Caki2 (cell line): ENCODE measurements around the gene ACAA2. TPM values are rescaled to one million over a fixed set of nuclear protein-coding genes. Genes with fewer than 3 reads are reported as not detected.
"Not testable (repeated sequence)": the region's sequence is repeated elsewhere in the genome, so short reads cannot be mapped to it uniquely, and the experiment has no call there.

Experiments
- DNase-seq: peaks from one replicate; pipeline ENCODE4 v3.0.0-alpha.2; 2015; ENCODE audit warnings: low read depth
- in situ Hi-C: cut with HindIII; loops from 2 replicates; pipeline ENCODE4 v1.10.0; 2016; ENCODE audit warnings: low sequenced_read_pairs, low pct_unique_long_range_greater_than_20kb, mixed read lengths
- total RNA-seq: library from RNA; depleted of rRNA; stranded (reverse); fragments of >200 nt; shearing (Covaris generic); gene quantifications from 2 replicates; pipeline ENCODE4 v1.2.3, GENCODE V29; 2014; ENCODE audit warnings: low replicate concordance

ACAA2 gene
- total RNA-seq, 1 experiment from 2014 or later, result 73.9 TPM

DNA sequence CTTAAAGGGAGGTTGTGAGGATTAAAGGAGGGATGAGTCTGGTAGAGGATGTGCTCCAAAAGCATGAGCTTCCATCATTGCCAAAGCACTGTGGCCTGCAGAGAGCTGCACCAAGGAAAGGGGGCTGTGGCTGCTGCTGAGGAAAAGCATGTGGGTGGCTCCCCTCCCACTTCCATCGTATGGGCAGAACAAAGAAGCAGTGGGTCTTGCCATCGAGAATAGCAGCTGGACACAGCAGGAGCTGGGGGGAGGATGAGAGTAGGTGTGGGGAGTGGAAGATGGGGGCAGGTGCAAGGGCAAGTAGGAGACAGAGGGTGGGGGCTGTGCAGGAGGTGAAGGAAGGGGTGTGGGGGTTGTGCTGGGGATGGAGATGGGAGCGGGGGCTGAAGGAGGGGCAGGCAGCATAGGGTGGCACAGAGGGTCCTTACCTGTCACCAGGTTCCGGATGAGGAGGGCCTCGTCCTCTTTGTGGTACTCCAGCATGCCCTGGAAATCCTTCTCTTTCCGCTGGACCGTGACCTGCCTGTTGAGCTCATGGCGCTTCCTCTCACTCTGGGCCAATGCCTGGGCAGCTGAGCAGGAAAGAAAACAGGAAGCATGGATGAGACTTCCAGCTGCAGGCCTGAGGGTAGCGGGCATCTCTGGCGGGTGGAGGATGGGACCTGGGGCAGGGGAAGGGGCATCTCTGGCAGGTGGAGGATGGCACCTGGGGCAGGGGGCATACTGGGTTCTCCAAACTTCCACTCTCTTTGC is 33.6 kb upstream of the ACAA2 start:
- in situ Hi-C loops, result no loop called here
- no peak for DNase-seq

DNA sequence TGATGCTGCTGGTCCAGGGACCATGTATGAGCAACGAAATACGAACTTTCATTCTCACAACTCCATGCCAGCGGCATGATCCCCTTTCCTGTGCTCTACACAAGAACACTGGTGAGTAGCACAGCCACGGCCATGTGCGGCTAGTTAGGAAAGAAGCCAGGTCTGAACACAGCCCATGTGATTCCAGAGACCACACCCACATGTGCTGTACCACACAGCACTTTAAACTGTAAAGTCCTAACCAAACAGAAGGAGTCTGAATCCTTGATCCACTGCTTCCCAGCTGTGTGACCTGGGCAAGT is 33.0 kb upstream of the ACAA2 start:
- no peak for DNase-seq
- in situ Hi-C loops, result no loop called here

DNA sequence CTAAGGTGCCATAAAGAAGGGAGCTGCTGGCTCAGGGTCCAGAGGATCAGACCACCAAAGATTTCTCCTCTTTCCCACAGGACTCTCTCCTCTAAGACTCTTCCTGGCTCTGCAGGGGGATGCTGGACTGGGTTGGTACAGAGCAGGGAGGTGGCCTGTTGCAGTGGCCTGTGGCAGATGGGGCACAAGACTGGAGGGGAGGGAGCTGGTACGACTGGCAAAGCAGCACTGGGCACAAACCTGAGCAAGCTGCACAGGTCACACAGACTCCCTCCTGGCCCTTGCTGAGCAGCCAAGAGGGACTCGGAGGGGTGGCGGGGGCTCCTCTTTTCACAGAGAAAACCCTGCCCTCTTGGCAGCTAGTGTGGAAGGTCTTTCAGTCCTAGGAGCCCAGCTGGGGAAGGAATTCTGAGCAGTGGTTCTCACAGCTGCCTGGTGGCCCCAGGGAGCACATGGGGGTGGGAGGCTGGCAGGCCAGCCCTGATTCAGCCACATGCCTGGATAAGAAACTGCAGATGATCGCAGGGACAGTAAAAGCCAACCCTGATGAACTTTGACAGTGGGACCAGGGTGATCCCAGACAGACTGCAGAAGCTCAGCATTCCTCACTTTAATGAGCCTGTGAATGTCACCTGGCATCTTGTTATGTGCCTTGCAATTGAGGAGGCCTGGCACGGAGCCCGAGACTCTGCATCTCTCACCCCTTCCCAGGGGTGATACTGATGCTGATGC is 32.5 kb upstream of the ACAA2 start:
- no peak for DNase-seq
- in situ Hi-C loops, result no loop called here

DNA sequence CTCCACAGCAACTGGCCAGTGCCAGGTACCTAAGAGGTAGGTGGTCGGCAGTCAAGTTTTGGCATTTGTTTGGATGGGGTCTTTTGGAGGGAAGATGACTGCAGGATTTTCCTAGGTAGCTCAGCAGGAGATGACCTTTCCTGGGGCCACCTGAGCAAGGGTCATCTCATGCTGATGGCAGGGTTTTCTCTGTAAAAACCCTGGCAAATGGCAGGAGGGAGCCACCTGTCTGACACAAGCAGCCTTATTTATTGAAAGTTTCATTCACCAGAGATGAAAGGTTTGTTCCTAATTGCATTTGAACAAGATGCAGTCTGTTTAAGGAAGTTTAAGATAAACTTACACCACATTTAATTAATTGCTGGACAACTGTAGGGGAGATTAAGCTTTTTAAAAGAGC is 31.6 kb upstream of the ACAA2 start:
- no peak for DNase-seq
- in situ Hi-C loops, result no loop called here

DNA sequence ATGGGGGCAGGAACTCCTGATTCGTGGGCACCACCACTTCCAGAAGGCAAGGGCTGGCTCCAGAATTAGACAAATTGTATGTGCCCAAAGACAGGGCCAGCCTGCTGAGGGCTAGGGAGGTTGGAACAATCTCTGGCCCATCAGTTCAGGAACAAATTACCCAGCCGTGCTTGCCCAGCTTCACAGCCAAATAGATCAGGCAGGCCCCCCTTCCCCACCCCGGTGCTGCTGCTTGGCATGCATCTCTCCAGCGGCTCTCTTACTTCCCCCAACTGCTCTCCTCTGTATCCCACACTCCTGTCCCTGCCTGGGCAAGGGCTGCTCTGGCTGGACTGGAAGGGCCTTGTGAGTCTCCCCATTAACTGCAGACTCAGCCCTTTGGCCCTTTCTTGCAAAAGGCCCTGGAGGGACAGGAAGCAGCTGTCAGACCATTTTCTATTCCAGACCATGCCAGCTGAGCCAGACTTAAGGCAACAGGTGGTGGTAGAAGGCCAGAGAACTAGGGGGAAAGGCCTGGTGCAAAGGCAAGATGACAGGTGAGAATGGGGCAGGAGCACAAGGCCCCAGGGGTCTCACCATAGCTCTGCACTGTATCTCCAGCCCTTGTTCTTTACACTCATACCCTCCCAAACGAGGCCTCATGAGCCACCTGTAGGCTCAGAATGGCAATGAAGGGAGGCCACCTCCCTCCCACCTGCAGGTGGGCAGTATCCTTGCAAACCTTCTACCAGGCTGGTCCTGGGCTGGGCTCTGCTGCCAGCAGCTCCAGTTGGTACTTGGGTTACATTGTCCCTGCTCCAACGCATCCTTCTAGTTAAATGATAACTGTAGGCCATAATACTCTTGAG is 30.7 kb upstream of the ACAA2 start:
- DNase-seq, result no peak
- in situ Hi-C loops, result no loop called here

DNA sequence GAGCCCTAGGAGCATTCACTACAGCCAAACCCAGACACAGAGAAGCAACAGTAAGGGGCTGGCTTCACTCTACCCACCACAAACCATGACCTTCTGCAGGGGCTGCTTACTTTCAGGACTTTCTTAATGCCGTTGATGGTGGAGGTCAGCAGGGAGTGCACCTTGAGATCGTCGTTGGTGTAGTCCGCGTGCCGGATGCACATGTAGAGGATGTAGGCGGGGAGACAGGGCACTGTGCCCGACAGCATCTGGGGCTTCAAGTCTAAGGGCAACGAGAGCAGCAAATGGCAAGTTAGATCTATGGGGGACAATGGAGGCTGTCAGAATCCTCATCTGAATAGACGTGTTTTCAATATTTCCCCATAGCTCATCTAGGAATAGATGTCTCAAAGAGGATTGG is 29.8 kb upstream of the ACAA2 start:
- DNase-seq, result no peak
- in situ Hi-C loops, result no loop called here

DNA sequence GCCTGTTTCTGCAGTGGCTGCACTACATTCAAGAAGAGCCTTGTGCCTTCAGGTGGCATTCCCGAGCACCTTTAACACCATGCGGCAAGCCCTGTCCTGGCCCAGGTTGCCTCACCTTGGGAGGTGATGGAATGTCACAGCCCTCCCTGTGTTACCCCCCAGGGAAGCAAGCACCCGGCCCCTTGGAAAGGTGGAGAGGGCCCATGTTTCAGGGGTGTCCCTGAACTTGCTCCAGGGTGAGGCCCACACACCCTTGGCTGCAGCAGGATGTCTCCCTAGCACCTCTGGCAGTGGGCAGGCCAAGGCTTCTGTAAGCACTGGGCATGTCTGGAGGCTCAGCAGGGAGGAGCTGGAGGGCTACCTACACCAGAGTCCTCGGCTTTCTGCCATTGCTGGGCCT is 29.3 kb upstream of the ACAA2 start:
- in situ Hi-C loops, result no loop called here
- DNase-seq, result no peak

DNA sequence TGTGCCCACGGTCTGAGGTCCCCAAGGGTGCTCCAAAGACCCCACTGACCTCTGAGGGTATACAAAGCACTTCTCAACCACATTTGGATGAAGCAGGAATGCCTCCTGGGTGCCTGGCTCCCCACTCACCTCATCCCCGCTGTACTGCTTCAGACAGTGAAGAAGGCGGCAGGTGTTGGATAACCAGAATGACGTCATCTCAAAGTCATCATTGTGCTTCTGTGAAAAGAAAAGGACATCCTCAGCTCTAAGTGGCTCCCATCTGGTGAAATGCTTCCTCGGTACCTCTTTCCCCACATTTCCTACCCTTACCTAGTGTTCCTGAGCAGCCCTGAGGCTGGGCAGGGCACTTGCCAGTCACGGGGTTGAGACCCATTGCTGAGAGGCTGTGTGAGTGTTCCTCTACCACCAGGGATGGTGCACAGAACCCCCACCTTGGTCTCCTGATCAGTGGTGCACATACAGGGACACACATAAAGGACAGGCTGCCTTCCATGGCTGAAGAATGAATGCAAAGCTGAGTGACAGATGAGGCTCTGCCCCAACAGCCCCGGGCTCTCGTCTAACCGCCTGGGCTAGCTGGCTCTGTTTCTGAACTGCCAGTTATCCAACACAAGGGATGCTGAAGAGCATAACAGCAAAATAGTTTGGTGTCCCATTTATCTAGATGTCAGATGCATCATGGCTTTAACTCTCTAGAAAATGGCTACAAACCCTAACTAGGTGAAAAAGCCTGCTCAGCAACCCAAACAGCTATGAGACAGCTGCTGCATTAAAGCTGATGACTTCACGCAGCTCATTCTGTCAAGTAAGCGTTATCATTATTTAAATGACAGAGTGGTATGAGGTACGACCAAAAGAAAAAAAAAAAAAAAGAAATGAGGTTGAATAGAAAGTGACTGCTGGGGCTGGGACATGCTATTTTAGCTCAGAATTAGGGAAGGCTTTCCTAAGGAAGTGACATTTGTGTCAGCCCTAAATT is 28.2 kb upstream of the ACAA2 start:
- in situ Hi-C loops, result no loop called here
- no peak for DNase-seq

DNA sequence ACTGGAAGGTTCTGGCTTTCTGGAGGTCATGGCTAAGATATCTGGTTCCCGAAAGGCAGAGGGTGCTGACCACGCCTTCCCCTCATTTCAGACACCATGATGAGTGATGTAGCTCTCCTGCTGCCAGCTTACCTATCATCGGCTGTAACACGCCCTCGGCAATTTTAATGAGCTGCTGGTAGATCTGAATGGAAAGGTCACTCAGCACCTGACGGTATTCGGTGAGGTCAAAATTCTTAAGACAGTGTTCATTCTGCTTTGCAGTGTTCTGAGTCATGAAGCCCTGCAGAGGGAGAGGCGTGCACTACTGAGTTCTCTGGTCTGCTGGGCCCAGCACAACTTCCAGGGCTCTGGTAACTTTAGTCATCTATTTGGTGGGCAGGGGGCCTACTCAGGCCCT is 25.7 kb upstream of the ACAA2 start:
- DNase-seq, result peak; percentile 62
- in situ Hi-C loops, result no loop called here

DNA sequence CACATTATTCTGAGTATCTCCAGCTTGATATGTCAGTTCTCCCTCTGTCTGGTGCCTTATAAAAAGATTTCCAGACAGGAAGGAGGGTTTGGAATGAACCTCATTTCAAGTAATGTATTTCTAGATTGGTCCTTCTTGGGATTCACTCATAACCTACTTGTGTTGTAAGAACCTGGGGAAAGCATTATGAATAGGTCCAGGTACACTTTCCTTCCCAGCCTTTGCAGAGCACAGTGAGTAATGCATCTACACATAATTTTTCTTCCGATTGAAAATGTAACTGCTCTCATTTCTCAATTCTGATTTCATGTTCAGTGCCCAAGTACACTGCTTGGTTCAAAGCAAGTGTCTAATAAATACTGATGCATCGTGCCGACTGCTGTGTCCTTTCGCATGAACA is 25.0 kb upstream of the ACAA2 start:
- no peak for DNase-seq
- in situ Hi-C loops, result no loop called here

DNA sequence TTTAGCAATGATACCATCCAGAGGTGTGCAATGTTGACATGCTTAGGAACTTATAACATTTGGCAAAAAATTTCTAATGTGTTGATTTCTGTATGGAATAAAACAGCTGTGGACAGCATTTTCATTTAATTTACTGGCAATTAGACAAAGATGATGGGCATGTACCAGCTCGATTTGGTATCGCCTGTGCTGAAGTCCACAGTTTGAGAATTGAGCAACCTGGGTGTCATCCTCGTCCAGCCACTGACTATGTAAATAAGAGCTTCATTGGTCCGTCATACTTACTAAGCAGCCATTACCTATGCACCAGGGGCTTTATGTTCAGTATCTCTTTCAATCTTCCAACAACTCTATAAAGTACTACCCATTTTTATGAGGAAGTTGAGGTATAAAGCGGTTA is 24.6 kb upstream of the ACAA2 start:
- in situ Hi-C loops, result no loop called here
- DNase-seq, result no peak

DNA sequence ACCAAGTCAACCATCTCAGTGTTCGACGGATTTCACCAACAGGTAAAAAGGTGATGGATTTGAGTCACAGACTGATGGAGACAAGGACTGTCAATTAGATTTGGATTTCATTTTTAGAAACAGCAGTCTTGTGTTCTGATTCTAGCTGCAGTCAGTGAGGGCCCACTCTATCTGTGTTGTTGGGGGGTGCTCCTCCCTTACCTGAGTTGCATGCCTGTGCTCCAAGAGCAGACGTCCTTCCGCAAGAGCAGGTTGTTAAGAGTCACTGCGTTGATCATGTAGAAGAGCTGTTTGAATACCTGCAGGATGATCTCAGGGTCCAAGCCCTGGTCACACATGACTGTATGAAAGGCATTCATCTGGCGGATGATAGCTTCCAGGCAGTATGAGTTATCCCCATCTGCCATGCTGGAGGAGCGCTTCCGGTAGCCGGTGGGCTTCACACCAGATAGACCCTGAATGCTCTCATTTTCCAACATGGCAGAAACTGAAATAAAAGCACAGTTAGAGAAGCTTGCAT is 24.0 kb upstream of the ACAA2 start:
- DNase-seq, in situ Hi-C loops: not testable (repeated sequence)

DNA sequence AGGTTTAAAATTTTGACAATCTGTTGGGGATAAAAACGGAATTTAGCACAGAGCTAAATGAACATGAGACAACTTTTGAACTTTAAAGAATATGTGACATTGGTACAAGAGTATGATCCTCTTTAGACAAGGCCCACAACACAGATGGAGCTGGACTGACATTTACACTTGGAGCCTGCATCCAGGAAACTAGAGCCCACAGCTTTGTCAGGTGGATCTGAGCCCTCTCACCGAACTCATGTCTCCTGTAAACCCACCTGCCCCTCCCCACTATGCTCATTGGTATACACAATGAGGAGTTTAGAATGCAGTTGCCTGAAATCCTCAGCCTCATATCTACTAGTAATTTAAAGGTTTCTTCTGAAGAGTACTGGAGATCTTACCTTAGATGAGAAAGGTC is 22.1 kb upstream of the ACAA2 start:
- DNase-seq, result no peak
- in situ Hi-C loops, result no loop called here

DNA sequence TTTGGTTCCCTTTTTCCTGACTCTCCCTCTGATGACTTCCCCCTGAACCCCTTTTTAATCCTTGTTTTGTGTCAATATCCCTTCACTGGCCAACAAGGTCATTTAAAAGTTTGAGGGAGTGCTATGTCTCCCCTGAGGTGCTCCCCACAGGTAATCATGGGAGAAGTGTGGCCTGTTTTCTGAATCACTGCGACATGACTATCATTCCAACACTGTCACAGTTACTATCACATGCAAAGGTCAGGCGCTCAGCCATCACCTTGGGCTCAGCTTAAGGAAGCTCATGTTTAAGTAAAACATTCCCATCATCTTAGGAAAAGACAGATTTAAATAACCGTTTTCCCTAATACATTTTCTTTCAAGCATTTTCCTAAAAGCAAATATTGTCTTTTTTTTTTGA is 20.9 kb upstream of the ACAA2 start:
- in situ Hi-C loops, result no loop called here
- DNase-seq, result no peak

DNA sequence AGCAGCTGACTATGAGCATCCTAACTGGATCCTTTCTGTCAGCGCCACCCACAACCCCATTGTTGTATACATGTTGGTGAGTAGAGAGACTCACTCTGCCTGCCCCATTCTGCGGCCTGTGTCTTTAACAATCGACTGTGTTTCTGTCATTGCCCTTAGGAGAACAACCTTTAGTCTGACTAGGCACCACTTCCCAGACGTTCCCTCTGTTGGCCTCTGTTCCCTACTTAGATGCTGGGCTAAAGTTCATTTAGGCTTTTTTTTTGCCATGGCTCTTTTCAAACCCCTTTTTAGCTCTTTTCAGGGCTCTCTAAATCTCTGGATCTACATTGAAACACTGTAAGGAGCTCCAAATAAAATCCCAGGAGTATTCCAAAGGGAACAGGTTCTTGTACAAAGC is 20.5 kb upstream of the ACAA2 start:
- in situ Hi-C loops, result no loop called here
- no peak for DNase-seq

DNA sequence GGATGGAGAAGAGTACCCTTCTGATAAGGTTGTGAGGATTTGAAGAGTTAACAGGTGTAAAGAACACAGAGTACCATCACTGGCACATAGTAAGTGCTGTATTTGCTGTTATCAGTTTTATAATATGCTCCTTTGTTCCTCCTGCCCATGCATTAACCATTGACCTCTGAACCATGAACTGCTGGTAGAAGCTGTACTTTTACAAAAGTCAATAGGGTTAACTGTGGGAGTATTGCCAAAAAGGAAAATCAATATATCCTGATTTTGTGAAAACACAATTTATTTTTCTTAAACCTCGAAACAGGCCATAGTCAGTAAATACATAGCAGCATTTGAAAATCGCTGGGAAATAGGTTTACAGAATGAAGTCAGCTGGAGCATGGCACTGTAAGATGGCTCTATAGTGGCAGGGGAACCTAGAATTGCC is 18.9 kb upstream of the ACAA2 start:
- no peak for DNase-seq
- in situ Hi-C loops, result no loop called here

DNA sequence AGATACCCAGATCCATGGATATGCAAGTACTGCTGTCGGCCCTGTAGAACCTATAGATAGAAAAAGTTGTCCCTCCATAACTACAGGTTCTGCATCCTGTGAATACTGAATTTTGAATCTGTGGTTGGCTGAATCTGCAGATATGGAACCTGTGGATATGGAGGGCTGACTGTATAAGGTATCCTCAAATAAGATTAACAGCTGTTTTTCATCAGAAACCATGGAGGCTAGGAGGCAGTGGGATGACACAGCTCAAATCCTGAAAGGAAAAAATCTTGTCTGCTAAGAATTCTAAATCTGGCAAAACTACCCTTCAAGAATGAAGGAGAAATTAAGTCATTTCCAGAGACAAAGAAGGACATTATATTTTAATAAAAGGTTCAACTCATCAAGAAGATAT is 14.7 kb upstream of the ACAA2 start:
- DNase-seq, result no peak
- in situ Hi-C loops, result no loop called here
